Activated B cell treated with CpG ODN at 0.5 μM for 24 hours (primary cell): ENCODE measurements around the gene MYO18A. TPM values are rescaled to one million over a fixed set of nuclear protein-coding genes. Genes with fewer than 3 reads are reported as not detected.

Experiments
- ATAC-seq: fragments of 200-7000 bp; cut with Tn5 transposase; one replicate; pipeline ENCODE4 v1.10.0; 2021; ENCODE audit warnings: low read depth, mild to moderate bottlenecking, moderate library complexity
- CTCF ChIA-PET: fragments of 350-600 bp; sonication (Branson Sonifier 250); formaldehyde crosslinking; loops from one replicate; lab custom pipeline; 2021; ENCODE audit warnings: antibody characterized with exemption; lab: Charles Lee
- POLR2A ChIA-PET: fragments of 350-600 bp; sonication (Branson Sonifier 250); formaldehyde crosslinking; loops from one replicate; lab custom pipeline; 2021; ENCODE audit warnings: antibody characterized with exemption; lab: Charles Lee
- DNase-seq: peaks from one replicate; pipeline ENCODE4 v3.0.0; 2022
- H3K27ac Mint-ChIP-seq: one replicate; pipeline ENCODE4 v1.8.0; 2020; ENCODE audit warnings: mixed read lengths
- H3K27me3 Mint-ChIP-seq: one replicate; pipeline ENCODE4 v1.8.0; 2021; ENCODE audit warnings: mixed read lengths
- H3K36me3 Mint-ChIP-seq: one replicate; pipeline ENCODE4 v1.8.0; 2021; ENCODE audit warnings: low read depth, mixed read lengths
- H3K4me1 Mint-ChIP-seq: one replicate; pipeline ENCODE4 v1.8.0; 2021; ENCODE audit warnings: mixed read lengths
- H3K4me3 Mint-ChIP-seq: one replicate; pipeline ENCODE4 v1.8.0; 2020; ENCODE audit warnings: mild to moderate bottlenecking, mixed read lengths
- H3K9me3 Mint-ChIP-seq: one replicate; pipeline ENCODE4 v1.8.0; 2020; ENCODE audit warnings: mixed read lengths
- intact Hi-C: fragments of 100-400 bp; cut with micrococcal nuclease; formaldehyde crosslinking; loops from one replicate; pipeline ENCODE4 v1.15.1; 2024
- total RNA-seq: library from RNA; stranded (reverse); gene quantifications from 2 replicates; pipeline ENCODE4 v1.2.3, GENCODE V29; 2022
- TF ChIP-seq, protein P1 (sequence below): fragments of 200-600 bp; IDR thresholded peaks from one replicate; pipeline ENCODE4 v1.8.0; 2022; ENCODE audit warnings: antibody characterized with exemption, mild to moderate bottlenecking

Gene MYO18A
- total RNA-seq, 1 donor from 2014 or later: 79.8 TPM

DNA sequence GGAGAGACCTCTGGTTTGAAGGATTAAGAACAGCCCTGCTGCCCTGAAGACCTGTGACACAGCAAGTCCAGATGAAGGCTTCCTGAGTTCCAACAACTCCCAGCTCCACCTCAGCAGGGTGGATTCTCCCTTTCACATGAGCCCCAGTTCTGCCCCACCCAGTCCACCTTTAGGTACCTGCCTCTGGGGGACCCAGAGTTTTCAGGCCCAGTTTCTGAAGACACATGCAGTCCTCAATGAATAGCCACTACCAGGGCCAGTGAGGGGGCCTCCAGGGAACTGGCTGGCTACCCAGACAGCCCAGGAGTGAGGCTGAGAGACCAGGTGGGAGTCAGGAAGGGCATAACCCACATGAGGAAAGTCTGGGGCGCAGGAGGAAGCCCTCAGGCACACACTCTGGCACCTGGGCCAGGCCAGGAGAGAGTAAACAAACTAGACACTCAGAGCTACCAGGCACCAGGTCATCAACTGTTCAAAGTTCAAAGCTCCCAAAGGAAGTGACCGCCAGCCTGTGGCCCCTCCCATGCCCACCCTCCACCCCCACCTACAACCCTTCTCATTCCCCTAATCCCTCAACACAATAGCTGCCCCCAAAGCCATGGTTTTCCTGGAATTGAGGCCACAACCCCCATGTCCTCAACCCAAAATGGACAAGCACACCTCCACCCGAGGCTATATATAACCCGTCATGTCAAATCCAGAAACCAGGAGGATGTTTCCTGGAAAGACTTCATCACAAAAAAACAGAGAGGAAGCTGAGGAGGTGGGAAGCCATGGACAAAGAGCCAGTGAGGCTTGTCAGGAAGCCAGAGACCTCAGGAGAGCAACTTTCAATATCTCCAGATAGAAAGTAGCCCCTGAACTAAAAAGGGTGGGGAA, 2.1 kb downstream of the MYO18A start:
- Mint-ChIP-seq H3K36me3 (no peaks in the 10 kb centered on the region), H3K9me3 (no peaks in the 10 kb centered on the region), H3K27me3 (peaks cover 5% of the 10 kb centered on the region), H3K4me1 (peaks cover 13% of the 10 kb centered on the region), H3K4me3 (peak overlapping the region; percentile 41), H3K27ac (no peak overlapping the region)
- TF ChIP-seq, protein P1, sequence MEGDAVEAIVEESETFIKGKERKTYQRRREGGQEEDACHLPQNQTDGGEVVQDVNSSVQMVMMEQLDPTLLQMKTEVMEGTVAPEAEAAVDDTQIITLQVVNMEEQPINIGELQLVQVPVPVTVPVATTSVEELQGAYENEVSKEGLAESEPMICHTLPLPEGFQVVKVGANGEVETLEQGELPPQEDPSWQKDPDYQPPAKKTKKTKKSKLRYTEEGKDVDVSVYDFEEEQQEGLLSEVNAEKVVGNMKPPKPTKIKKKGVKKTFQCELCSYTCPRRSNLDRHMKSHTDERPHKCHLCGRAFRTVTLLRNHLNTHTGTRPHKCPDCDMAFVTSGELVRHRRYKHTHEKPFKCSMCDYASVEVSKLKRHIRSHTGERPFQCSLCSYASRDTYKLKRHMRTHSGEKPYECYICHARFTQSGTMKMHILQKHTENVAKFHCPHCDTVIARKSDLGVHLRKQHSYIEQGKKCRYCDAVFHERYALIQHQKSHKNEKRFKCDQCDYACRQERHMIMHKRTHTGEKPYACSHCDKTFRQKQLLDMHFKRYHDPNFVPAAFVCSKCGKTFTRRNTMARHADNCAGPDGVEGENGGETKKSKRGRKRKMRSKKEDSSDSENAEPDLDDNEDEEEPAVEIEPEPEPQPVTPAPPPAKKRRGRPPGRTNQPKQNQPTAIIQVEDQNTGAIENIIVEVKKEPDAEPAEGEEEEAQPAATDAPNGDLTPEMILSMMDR: no peak
- DNase-seq (no peak), ATAC-seq (no peak)
- ChIA-PET POLR2A (interaction anchor here (0.6 to 6.0 kb wide), 5 partner anchors 14 to 99 kb away, joined by 5 to 63 read pairs (median 5); no protein-coding TSS in a partner anchor), CTCF (interaction anchor here (1.0 to 11.9 kb wide), 4 partner anchors 29 to 66 kb away, joined by 3 to 201 read pairs (median 22); no protein-coding TSS in a partner anchor)
- intact Hi-C loops: loop anchor here (1.0 kb wide), 1 partner anchor 17 kb away; no protein-coding TSS in a partner anchor

DNA sequence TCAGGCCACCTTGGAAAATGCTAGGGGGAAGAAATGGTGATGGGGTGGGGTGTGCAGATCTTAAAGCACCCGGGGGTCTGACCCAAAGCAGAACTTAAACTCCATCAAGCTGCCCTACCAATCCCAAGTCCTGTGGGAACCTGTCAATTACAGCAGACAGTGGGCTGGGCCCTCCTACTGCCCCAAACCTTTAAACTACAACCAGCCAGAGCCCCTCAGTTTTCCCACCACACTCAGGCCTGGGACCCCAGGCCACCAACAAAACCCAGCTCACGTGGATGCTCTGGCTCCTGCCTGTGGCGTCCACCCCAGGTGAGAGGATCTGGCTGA, 2.7 kb downstream of the MYO18A start:
- TF ChIP-seq, protein P1: no peak
- intact Hi-C loops: loop anchor here (1.0 kb wide), 1 partner anchor 18 kb away; no protein-coding TSS in a partner anchor
- no peaks in the 10 kb centered on the region for H3K36me3 Mint-ChIP-seq
- peaks cover 13% of the 10 kb centered on the region for H3K4me1 Mint-ChIP-seq
- H3K4me3 Mint-ChIP-seq: no peak overlapping the region
- POLR2A ChIA-PET: interaction anchor here (0.6 to 6.0 kb wide), 6 partner anchors 12 to 117 kb away, joined by 3 to 63 read pairs (median 5); partner anchors contain the start of gene NUFIP2
- H3K27ac Mint-ChIP-seq: no peak overlapping the region
- H3K9me3 Mint-ChIP-seq: no peaks in the 10 kb centered on the region
- peaks cover 5% of the 10 kb centered on the region for H3K27me3 Mint-ChIP-seq
- ATAC-seq (no peak), DNase-seq (no peak)
- CTCF ChIA-PET: interaction anchor here (1.2 to 11.9 kb wide), 3 partner anchors 28 to 66 kb away, joined by 3 to 201 read pairs (median 42); no protein-coding TSS in a partner anchor

DNA sequence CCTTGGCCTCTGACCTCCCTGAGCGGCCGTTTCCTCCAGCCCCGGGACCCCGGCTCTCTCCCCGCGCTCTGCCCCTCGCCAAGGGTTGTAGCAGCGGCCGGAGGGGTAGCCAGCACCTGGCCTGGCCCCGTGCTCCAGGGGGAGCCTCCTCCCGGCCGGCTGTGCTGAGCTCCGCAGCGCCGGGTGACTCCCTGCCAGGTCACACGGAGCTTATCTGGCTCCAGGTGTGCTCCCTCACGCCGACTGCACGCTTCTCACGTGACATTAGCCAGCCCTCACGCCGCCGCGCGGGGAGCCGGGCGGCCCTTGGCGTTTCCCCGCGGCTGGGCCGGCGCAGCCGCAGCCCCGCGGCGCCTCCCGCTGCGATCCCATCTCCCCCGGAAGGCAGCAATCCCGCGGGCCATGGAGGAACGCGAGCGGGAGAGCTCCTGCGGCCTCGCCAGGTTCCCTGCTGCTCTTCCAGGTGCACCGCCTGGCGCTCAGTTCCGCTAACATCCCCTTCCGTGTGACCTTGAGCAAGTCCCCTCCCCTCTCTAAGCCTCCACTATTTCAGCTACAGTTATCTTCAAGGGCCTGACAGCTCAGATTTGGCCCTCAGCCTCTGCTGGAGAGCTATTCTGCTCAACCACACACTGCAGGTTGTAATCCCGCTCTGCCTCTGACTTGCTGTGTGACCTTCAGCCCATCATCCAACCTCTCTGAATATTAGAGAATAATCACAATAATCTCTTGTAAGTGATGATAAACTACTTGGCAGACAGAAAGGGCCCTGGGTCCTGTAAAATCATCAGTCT, 3.4 kb downstream of the MYO18A start:
- Mint-ChIP-seq H3K9me3 (no peaks in the 10 kb centered on the region), H3K27ac (peak overlapping the region; percentile 46), H3K4me3 (peak overlapping the region; percentile 82), H3K27me3 (peaks cover 5% of the 10 kb centered on the region), H3K4me1 (peaks cover 13% of the 10 kb centered on the region), H3K36me3 (no peaks in the 10 kb centered on the region)
- POLR2A ChIA-PET: interaction anchor here (0.6 to 6.0 kb wide), 8 partner anchors 11 to 354 kb away, joined by 3 to 63 read pairs (median 5); partner anchors contain the start of gene NUFIP2
- peak; percentile 55 for DNase-seq
- peak; percentile 45 for ATAC-seq
- TF ChIP-seq, protein P1: no peak
- intact Hi-C loops: loop anchor here (1.0 kb wide), 1 partner anchor 19 kb away; no protein-coding TSS in a partner anchor
- CTCF ChIA-PET: interaction anchor here (1.0 to 11.9 kb wide), 4 partner anchors 19 to 61 kb away, joined by 3 to 201 read pairs (median 23); no protein-coding TSS in a partner anchor

DNA sequence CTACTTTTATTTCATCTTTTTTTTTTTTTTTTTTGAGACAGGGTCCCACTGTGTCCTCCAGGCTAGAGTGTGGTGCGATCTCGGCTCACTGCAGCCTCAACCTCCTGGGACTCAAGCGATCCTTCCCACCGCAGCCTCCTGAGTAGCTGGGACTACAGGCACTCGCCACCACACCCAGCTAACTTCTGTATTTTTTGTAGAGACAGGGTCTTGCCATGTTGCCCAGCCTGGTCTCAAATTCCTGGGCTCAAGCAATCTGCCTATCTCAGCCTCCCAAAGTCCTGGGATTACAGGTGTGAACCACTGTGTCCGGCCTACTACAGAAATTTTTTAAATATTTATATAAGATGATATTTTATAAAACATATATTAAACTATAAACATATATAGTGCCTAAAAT, 4.8 kb downstream of the MYO18A start:
- peaks cover 9% of the 10 kb centered on the region for H3K4me1 Mint-ChIP-seq
- H3K36me3 Mint-ChIP-seq: no peaks in the 10 kb centered on the region
- no peak overlapping the region for H3K4me3 Mint-ChIP-seq
- ATAC-seq (no peak), DNase-seq (no peak)
- ChIA-PET POLR2A (interaction anchor here (0.6 kb wide), 2 partner anchors 13 to 30 kb away, joined by 3 read pairs; no protein-coding TSS in a partner anchor), CTCF (interaction anchor here (11.9 kb wide), 1 partner anchor 26 kb away, joined by 201 read pairs; no protein-coding TSS in a partner anchor)
- no peaks in the 10 kb centered on the region for H3K27me3 Mint-ChIP-seq
- no peaks in the 10 kb centered on the region for H3K9me3 Mint-ChIP-seq
- no peak overlapping the region for H3K27ac Mint-ChIP-seq
- TF ChIP-seq, protein P1: no peak
- intact Hi-C loops: no loop called here
